Stomach (tissue), 9 donors: Measurements from ENCODE around the gene SLC18A2. TPM values are rescaled to one million over a fixed set of nuclear protein-coding genes. Genes with fewer than 3 reads are reported as not detected.
A peak's percentile ranks its signal among the peaks of the same experiment; 100 is the strongest.

Experiments used
- DNase-seq, 2 donors: peaks; one replicate each; pipeline versions ENCODE4 v3.0.0 to v3.0.0-alpha.2; 2013 to 2019
- H3K27ac ChIP-seq, 5 donors: fragments of 200-600 bp in 4 of 5; sonication (generic) in 4 of 5; one replicate each; pipeline ENCODE4 v1.5.1; 2013 to 2019; ENCODE audit warnings: mild to moderate bottlenecking in 1 of 5, moderate library complexity in 1 of 5
- H3K27me3 ChIP-seq, 3 donors: fragments of 200-600 bp; sonication (generic); one replicate each; pipeline ENCODE4 v1.5.1; 2017 to 2019; ENCODE audit warnings: mixed run types in 1 of 3
- H3K36me3 ChIP-seq, 4 donors: fragments of 200-600 bp; sonication (generic); 1 replicate in 3 of 4; 2 replicates in 1 of 4; pipeline ENCODE4 v1.5.1; 2016 to 2019
- H3K4me1 ChIP-seq, 4 donors: fragments of 200-600 bp; sonication (generic); one replicate each; pipeline ENCODE4 v1.5.1; 2016 to 2019
- H3K4me3 ChIP-seq, 4 donors: fragments of 200-600 bp; sonication (generic) in 3 of 4; one replicate each; pipeline ENCODE4 v1.5.1; 2016 to 2019; ENCODE audit warnings: mild to moderate bottlenecking in 1 of 4
- H3K9me3 ChIP-seq, 4 donors: fragments of 200-600 bp; sonication (generic); one replicate each; pipeline ENCODE4 v1.5.1; 2016 to 2019
- CTCF ChIP-seq, 7 experiments: fragments of 450-650 bp in 4 of 7; fragments of 200-600 bp in 3 of 7; sonication (generic) in 3 of 7; IDR thresholded peaks; one replicate each; pipeline ENCODE4 v1.5.1; 2016 to 2019; ENCODE audit warnings: antibody characterized with exemption in 7 of 7, control low read depth in 2 of 7, mild to moderate bottlenecking in 1 of 7
- EP300 ChIP-seq: sonication (generic); formaldehyde crosslinking; IDR thresholded peaks from one replicate; pipeline ENCODE4 v1.6.1; 2017; ENCODE audit warnings: antibody characterized with exemption
- POLR2A ChIP-seq, 4 donors: fragments of 450-650 bp; IDR thresholded peaks; one replicate each; pipeline ENCODE4 v1.6.1; 2016; ENCODE audit warnings: antibody characterized with exemption in 4 of 4, control low read depth in 2 of 4, mild to moderate bottlenecking in 1 of 4, moderate library complexity in 1 of 4
- POLR2AphosphoS5 ChIP-seq, 3 donors: sonication (generic); formaldehyde crosslinking; IDR thresholded peaks; one replicate each; pipeline ENCODE4 v1.6.1; 2016; ENCODE audit warnings: antibody characterized with exemption in 3 of 3
- WGBS, 5 donors: extraction: QIAGEN DNeasy Blood & Tissue Kit in 3 of 5; methylation state at CpG; one replicate each; pipeline versions ENCODE4 v1.1.5 to v1.1.7; 2013 to 2018; 5-methylcytosine and 5-hydroxymethylcytosine counted together
- intact Hi-C: fragments of 100-400 bp; cut with DNase I; formaldehyde crosslinking; loops from one replicate; pipeline ENCODE4 v1.15.1; 2023; ENCODE audit warnings: low total_unique reads
- polyA plus RNA-seq, 3 donors: library from polyadenylated mRNA; stranded (reverse); fragments of 200-250 nt; gene quantifications; one replicate each; pipeline ENCODE4 v1.2.3, GENCODE V29; 2013
- total RNA-seq, 5 donors: library from RNA; depleted of rRNA; stranded (reverse); fragments of >200 nt; gene quantifications; one replicate each; pipeline versions ENCODE4 v1.1.0 to v1.2.3, GENCODE V29; 2014 to 2016
- donor health status: healthy with polysubstance abuse.
- donor health status: Bipolar disorder and iron deficiency.
- donor health status: healthy.

The SLC18A2 gene
- total and polyA plus RNA-seq, 8 donors = 0.43 to 49.6 (median 2.3) TPM; not detected in 1

DNA sequence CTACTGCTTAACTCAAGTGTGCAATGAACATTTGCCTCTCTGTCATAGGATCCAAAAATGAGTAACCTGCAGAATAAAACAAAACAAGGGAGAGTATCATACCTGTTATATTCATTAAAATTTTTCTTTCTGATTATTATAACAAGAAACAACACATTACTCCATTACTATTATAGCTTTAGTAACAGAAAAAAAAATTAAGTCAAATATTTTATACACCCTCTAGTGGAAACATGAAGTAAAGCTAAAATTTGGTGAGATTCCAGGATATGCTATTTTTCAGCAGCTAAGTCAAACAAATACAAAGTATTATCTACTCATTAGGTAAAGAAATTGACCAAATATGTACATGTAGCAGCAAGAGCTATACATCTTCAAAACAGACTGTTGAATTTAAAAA lies 78.0 kb downstream of the SLC18A2 start:
- no peaks in the 10 kb centered on the region for H3K9me3 ChIP-seq
- DNase-seq = no peak
- peak in 4 of 7 experiments; percentile 8 to 34 (median 12) for TF ChIP-seq CTCF (IDR thresholded peaks at IDR 0.05)
- TF ChIP-seq POLR2A (IDR thresholded peaks at IDR 0.05) = no peak
- H3K36me3 ChIP-seq = peaks cover 0 to 20% (median 12%) of the 10 kb centered on the region in 4 donors
- H3K27ac ChIP-seq = no peak overlapping the region
- no peaks in the 10 kb centered on the region for H3K27me3 ChIP-seq
- no peak overlapping the region for H3K4me3 ChIP-seq
- intact Hi-C loops = no loop called here
- peaks cover 0 to 15% (median 4%) of the 10 kb centered on the region in 4 donors for H3K4me1 ChIP-seq

- Histone ChIP-seq H3K27me3 (no peaks in the 10 kb centered on the region), H3K9me3 (no peaks in the 10 kb centered on the region), H3K4me3 (no peak overlapping the region), H3K27ac (no peak overlapping the region), H3K4me1 (peaks cover 0 to 15% (median 4%) of the 10 kb centered on the region in 4 donors), H3K36me3 (peaks cover 0 to 9% (median 6%) of the 10 kb centered on the region in 4 donors)
- 68 to 88% (median 77%) methylated on average over 1 of the region's 1 CpG for WGBS, 5 donors
- intact Hi-C loops = no loop called here
- peak in 5 of 7 experiments; percentile 15 to 48 (median 26) for TF ChIP-seq CTCF (IDR thresholded peaks at IDR 0.05)
- TF ChIP-seq EP300 = no peak
- DNase-seq = peak in 1 of 2 donors; percentile 44
Observed at GRCh38 chr10:117320050-117320665, 79.2 kb downstream of the SLC18A2 start.

GRCh38 chr10:117322260-117322659 lies 81.3 kb downstream of the SLC18A2 start:
- H3K27me3 ChIP-seq = no peaks in the 10 kb centered on the region
- no peak overlapping the region for H3K4me3 ChIP-seq
- DNase-seq = no peak
- no peaks in the 10 kb centered on the region for H3K9me3 ChIP-seq
- no peak for TF ChIP-seq CTCF (IDR thresholded peaks at IDR 0.05)
- TF ChIP-seq POLR2A (IDR thresholded peaks at IDR 0.05) = no peak
- TF ChIP-seq EP300 = no peak
- TF ChIP-seq POLR2AphosphoS5 (IDR thresholded peaks at IDR 0.05) = no peak
- intact Hi-C loops = no loop called here
- peaks cover 0 to 10% (median 4%) of the 10 kb centered on the region in 4 donors for H3K36me3 ChIP-seq
- H3K4me1 ChIP-seq = peaks cover 0 to 17% (median 8%) of the 10 kb centered on the region in 4 donors
- WGBS, 5 donors = 51 to 69% (median 63%) methylated on average over 4 of the region's 4 CpGs
- H3K27ac ChIP-seq = no peak overlapping the region

DNA sequence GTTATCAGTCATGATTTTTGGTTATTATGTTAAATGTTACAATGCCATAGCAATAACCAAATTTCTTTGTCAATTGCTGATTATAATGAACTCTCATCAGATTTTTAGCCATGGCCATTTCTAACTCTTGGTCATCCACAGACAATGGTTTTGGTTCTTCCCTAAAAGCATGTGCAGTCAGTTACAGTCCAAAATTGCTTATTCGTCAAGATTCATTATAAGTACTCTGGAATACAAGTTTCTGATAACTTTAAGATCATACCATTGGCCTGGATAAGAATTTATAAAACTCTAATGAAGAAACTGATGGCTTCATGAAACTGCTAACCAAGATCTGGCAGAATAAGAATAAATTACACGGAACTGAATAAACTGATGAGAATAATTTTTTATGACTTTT lies 83.5 kb downstream of the SLC18A2 start:
- TF ChIP-seq POLR2AphosphoS5 (IDR thresholded peaks at IDR 0.05) = no peak
- no peak for TF ChIP-seq CTCF (IDR thresholded peaks at IDR 0.05)
- no peak for TF ChIP-seq EP300
- TF ChIP-seq POLR2A (IDR thresholded peaks at IDR 0.05) = no peak
- peaks cover 0 to 4% (median 2%) of the 10 kb centered on the region in 4 donors for H3K36me3 ChIP-seq
- peaks cover 0 to 29% (median 9%) of the 10 kb centered on the region in 4 donors for H3K4me1 ChIP-seq
- intact Hi-C loops = no loop called here
- no peaks in the 10 kb centered on the region for H3K9me3 ChIP-seq
- no peak overlapping the region for H3K27ac ChIP-seq
- no peak for DNase-seq
- 94 to 99% (median 97%) methylated on average over 2 of the region's 2 CpGs for WGBS, 5 donors
- no peaks in the 10 kb centered on the region for H3K27me3 ChIP-seq
- H3K4me3 ChIP-seq = no peak overlapping the region
